CD4-positive, alpha-beta T cell treated with Interleukin-15 for 1 hour (primary cell): ENCODE measurements around the gene PGS1.
"Not testable (repeated sequence)": the region's sequence is repeated elsewhere in the genome, so short reads cannot be mapped to it uniquely, and the experiment has no call there.

Experiments
- DNase-seq: peaks from one replicate; pipeline ENCODE4 v3.0.0-alpha.2; 2020

Gene PGS1

GRCh38 chr17:78449983-78450595 is 71.6 kb downstream of the PGS1 start:
- no peak for DNase-seq

- DNase-seq: no peak
These were observed 72.4 kb downstream of the PGS1 start for GRCh38 chr17:78450696-78451345.

- DNase-seq: no peak
These were observed 73.3 kb downstream of the PGS1 start for GRCh38 chr17:78451753-78452152.

- no peak for DNase-seq
These were observed 75.9 kb downstream of the PGS1 start for GRCh38 chr17:78454346-78454745.

GRCh38 chr17:78458091-78458490 is 79.6 kb downstream of the PGS1 start:
- DNase-seq: no peak

- no peak for DNase-seq
These were observed 80.4 kb downstream of the PGS1 start for GRCh38 chr17:78458736-78459335.

- no peak for DNase-seq
These were observed 81.2 kb downstream of the PGS1 start for GRCh38 chr17:78459696-78460095.

- DNase-seq: no peak
These were observed 81.8 kb downstream of the PGS1 start for GRCh38 chr17:78460176-78460675.

- no peak for DNase-seq
These were observed 82.7 kb downstream of the PGS1 start for GRCh38 chr17:78460951-78461798.

GRCh38 chr17:78461799-78462053 is 83.3 kb downstream of the PGS1 start:
- DNase-seq: no peak

- DNase-seq: no peak
These were observed 83.7 kb downstream of the PGS1 start for GRCh38 chr17:78462148-78462547.

- not testable (repeated sequence) for DNase-seq
These were observed 87.8 kb downstream of the PGS1 start for GRCh38 chr17:78466109-78466785.

- no peak for DNase-seq
These were observed 88.6 kb downstream of the PGS1 start for GRCh38 chr17:78466786-78467715.

GRCh38 chr17:78468366-78468765 is 89.9 kb downstream of the PGS1 start:
- DNase-seq: no peak

- DNase-seq: no peak
These were observed 91.0 kb downstream of the PGS1 start for GRCh38 chr17:78469443-78469842.

- DNase-seq: no peak
These were observed 93.2 kb downstream of the PGS1 start for GRCh38 chr17:78471635-78472034.

- DNase-seq: no peak
These were observed 93.8 kb downstream of the PGS1 start for GRCh38 chr17:78472035-78472905.

GRCh38 chr17:78473951-78474613 is 95.6 kb downstream of the PGS1 start:
- DNase-seq: no peak
